Panc1 (cell line): ENCODE measurements around the gene SLC27A5.

Experiments used
- POLR2AphosphoS5 ChIP-seq: IDR thresholded peaks from 2 replicates; pipeline ENCODE4 v1.6.1; 2012; ENCODE audit warnings: mild to moderate bottlenecking, low read depth, low read length, moderate library complexity
- TCF7L2 ChIP-seq: IDR thresholded peaks from 2 replicates; pipeline ENCODE4 v1.6.1; 2011; ENCODE audit warnings: mild to moderate bottlenecking, low read depth, low read length, inconsistent platforms
- TF ChIP-seq, protein P1 (sequence below): fragments of 450-650 bp; IDR thresholded peaks from 2 replicates; pipeline ENCODE4 v1.5.1; 2017; ENCODE audit warnings: mild to moderate bottlenecking

DNA sequence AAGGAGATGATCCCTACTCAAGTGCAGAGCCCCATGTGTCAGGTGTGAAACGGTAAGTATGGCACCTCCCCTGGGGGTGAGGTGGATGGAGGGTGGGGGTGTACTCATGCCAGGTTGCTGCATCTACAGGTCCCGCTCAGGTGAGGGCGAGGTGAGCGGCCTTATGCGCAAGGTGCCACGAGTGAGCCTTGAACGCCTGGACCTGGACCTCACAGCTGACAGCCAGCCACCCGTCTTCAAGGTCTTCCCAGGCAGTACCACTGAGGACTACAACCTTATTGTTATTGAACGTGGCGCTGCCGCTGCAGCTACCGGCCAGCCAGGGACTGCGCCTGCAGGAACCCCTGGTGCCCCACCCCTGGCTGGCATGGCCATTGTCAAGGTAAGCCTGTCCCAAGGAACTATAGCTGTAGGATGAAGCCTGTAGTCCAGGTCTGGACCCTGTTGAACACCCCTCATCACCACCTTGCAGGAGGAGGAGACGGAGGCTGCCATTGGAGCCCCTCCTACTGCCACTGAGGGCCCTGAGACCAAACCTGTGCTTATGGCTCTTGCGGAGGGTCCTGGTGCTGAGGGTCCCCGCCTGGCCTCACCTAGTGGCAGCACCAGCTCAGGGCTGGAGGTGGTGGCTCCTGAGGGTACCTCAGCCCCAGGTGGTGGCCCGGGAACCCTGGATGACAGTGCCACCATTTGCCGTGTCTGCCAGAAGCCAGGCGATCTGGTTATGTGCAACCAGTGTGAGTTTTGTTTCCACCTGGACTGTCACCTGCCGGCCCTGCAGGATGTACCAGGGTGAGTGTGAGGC lies 37.3 kb upstream of the SLC27A5 start:
- TF ChIP-seq, protein P1, sequence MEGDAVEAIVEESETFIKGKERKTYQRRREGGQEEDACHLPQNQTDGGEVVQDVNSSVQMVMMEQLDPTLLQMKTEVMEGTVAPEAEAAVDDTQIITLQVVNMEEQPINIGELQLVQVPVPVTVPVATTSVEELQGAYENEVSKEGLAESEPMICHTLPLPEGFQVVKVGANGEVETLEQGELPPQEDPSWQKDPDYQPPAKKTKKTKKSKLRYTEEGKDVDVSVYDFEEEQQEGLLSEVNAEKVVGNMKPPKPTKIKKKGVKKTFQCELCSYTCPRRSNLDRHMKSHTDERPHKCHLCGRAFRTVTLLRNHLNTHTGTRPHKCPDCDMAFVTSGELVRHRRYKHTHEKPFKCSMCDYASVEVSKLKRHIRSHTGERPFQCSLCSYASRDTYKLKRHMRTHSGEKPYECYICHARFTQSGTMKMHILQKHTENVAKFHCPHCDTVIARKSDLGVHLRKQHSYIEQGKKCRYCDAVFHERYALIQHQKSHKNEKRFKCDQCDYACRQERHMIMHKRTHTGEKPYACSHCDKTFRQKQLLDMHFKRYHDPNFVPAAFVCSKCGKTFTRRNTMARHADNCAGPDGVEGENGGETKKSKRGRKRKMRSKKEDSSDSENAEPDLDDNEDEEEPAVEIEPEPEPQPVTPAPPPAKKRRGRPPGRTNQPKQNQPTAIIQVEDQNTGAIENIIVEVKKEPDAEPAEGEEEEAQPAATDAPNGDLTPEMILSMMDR, result no peak
- no peak for TF ChIP-seq POLR2AphosphoS5
- no peak for TF ChIP-seq TCF7L2
